ENCODE results near the gene SPTB. TPM values are rescaled to one million over a fixed set of nuclear protein-coding genes. Genes with fewer than 3 reads are reported as not detected.

The SPTB gene
- total RNA-seq, 1 donor from 2014 or later, result 14.9 TPM

DNA sequence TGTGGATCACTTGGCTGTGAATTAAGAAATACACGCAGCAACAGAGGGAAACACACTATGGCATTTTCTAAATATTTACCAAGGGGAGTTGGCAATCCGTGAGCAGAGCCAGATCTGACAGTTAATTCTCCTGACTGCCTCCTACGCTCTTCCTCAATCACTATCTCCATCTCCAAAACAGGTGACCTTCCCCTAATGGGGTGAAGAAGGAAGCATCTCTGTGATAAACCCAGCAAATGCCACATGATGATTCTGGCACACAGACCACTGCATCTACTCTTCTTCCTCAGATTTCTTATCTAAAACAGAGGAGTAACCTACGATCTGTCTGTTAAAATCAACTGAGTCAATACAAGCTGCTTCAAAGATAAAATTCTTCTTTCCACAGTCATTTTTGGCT lies 4.4 kb downstream of the SPTB start:
- Histone ChIP-seq H3K27me3 (no peaks in the 10 kb centered on the region), H3K36me3 (no peaks in the 10 kb centered on the region), H3K9me3 (no peaks in the 10 kb centered on the region), H3K4me3 (no peak overlapping the region), H3K4me1 (peaks cover under 1 to 6% of the 10 kb centered on the region in 2 donors), H3K27ac (no peak overlapping the region)
- no peak for DNase-seq (ENCODE audit: low spot score in 2 of 2)
- TF ChIP-seq, protein P1, sequence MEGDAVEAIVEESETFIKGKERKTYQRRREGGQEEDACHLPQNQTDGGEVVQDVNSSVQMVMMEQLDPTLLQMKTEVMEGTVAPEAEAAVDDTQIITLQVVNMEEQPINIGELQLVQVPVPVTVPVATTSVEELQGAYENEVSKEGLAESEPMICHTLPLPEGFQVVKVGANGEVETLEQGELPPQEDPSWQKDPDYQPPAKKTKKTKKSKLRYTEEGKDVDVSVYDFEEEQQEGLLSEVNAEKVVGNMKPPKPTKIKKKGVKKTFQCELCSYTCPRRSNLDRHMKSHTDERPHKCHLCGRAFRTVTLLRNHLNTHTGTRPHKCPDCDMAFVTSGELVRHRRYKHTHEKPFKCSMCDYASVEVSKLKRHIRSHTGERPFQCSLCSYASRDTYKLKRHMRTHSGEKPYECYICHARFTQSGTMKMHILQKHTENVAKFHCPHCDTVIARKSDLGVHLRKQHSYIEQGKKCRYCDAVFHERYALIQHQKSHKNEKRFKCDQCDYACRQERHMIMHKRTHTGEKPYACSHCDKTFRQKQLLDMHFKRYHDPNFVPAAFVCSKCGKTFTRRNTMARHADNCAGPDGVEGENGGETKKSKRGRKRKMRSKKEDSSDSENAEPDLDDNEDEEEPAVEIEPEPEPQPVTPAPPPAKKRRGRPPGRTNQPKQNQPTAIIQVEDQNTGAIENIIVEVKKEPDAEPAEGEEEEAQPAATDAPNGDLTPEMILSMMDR (IDR thresholded peaks at IDR 0.05), result no peak
- intact Hi-C loops (cut with DNase I), result loop anchor here (5.0 kb wide), 1 partner anchor 53 kb away; no protein-coding TSS in a partner anchor

DNA sequence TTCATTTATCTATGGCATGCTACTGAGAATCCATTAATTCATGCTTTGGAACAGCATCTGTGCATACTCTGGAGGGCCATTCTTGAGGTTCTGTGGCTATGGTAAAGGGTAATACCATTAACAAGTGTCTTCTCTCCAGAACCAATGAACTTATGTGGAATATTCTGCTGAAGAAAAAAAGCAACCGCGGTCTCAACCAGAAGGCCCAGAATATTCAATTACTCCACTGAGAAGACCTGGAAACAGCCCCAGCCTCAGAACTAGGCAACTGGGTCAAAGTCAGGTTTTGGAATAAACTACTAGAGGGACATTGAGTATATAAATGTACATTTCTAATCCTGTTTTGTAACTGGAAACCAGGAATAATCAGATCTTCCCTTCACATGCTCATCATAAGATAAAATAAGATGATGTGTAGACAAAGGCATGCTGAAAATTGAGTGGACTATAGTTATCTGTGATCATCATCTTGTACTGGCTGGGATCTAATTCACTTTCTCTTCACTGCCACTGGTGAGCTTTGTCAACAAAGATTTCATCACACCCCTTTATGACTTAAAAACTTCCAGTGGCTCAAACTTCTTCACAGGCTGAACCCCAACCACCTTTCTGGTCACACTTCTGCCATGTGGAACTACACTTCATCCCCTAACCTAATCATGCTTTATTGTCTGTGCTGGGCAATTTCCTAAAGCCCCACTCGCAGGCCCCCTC lies 6.0 kb downstream of the SPTB start:
- Histone ChIP-seq H3K27ac (no peak overlapping the region), H3K9me3 (no peaks in the 10 kb centered on the region), H3K36me3 (no peaks in the 10 kb centered on the region), H3K4me1 (no peaks in the 10 kb centered on the region), H3K27me3 (no peaks in the 10 kb centered on the region), H3K4me3 (no peak overlapping the region)
- TF ChIP-seq, protein P1 (IDR thresholded peaks at IDR 0.05), result no peak
- no peak for DNase-seq (ENCODE audit: low spot score in 2 of 2)
- intact Hi-C loops (cut with DNase I), result no loop called here

DNA sequence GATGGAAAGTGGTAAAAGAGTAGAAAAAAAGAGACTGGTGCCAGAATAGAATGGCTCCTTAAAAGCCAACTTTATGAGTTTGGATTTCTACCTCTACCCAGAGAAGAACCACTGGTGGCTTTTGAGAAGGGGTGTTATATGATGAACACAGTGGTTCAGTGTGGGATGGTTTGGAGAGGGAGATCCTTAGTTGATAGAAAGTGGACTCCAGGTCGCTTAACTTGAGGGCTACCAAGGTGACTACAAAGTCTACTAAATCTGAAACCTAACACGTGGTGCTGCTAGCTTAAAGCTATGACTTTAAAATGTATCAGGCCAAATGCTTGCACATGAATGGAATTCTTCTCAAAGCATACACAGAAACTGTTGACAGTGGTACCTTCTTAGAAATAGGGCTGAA lies 8.4 kb downstream of the SPTB start:
- Histone ChIP-seq H3K27me3 (no peaks in the 10 kb centered on the region), H3K36me3 (no peaks in the 10 kb centered on the region), H3K4me3 (no peak overlapping the region), H3K27ac (no peak overlapping the region), H3K4me1 (no peaks in the 10 kb centered on the region), H3K9me3 (no peaks in the 10 kb centered on the region)
- DNase-seq (ENCODE audit: low spot score in 2 of 2), result no peak
- TF ChIP-seq, protein P1 (IDR thresholded peaks at IDR 0.05), result no peak
- intact Hi-C loops (cut with DNase I), result no loop called here

DNA sequence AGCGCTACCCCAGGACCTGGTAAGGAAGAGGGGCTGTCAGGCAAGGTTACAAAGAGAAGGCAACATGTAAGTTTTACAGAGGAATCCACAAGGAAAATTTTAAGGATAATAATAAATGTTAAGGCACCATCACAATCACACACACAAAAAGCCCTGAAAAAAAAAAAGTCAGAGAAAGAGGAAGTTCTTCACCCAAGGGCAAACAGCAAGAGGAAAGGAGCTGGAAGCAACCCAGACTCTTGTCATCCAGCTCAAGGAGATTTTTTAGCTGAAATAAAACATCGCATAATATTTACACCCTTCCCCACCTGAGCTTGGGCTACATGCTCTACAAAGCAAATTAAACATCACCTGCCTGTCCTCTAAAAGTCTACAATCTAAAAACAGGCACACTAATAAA lies 9.5 kb downstream of the SPTB start:
- Histone ChIP-seq H3K27ac (no peak overlapping the region), H3K9me3 (no peaks in the 10 kb centered on the region), H3K27me3 (no peaks in the 10 kb centered on the region), H3K36me3 (no peaks in the 10 kb centered on the region), H3K4me1 (no peaks in the 10 kb centered on the region), H3K4me3 (no peak overlapping the region)
- TF ChIP-seq, protein P1 (IDR thresholded peaks at IDR 0.05), result no peak
- intact Hi-C loops (cut with DNase I), result no loop called here
- DNase-seq (ENCODE audit: low spot score in 2 of 2), result no peak

DNA sequence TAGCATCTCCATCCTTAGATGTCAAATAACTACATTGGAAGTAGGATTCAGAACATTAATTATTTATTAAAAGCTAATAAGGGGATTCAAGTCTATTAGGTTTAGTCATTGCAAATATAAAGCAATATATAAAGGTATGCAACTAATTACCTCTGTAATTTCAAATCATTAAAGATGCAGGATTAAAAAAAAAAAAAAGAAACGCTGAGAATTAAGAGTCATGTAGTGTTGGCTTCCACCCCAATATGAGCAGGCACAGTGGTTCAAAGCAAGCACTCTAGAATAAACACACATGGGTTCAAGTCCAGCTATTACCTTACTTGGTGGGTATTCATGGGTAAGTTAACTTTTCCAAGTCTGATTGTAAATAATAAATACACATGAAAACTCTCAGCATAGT lies 10.9 kb downstream of the SPTB start:
- DNase-seq (ENCODE audit: low spot score in 2 of 2), result no peak
- TF ChIP-seq, protein P1 (IDR thresholded peaks at IDR 0.05), result no peak
- Histone ChIP-seq H3K4me1 (no peaks in the 10 kb centered on the region), H3K4me3 (no peak overlapping the region), H3K27me3 (no peaks in the 10 kb centered on the region), H3K9me3 (no peaks in the 10 kb centered on the region), H3K27ac (no peak overlapping the region), H3K36me3 (no peaks in the 10 kb centered on the region)
- intact Hi-C loops (cut with DNase I), result no loop called here

Data from ascending aorta (tissue), 2 donors.